ENCODE measurements around the gene EPS8L3. TPM values are rescaled to one million over a fixed set of nuclear protein-coding genes. Genes with fewer than 3 reads are reported as not detected.

Gene EPS8L3
- total RNA-seq, 1 experiment from 2014 or later, result 0.17 TPM

- TF ChIP-seq PRDM15 (CRISPR knock-in tag; IDR thresholded peaks at IDR 0.05) (no peak), PREB (CRISPR knock-in tag; IDR thresholded peaks at IDR 0.05; ENCODE audit: borderline replicate concordance) (no peak), GRHL2 (CRISPR knock-in tag; IDR thresholded peaks at IDR 0.05; ENCODE audit: insufficient replicate concordance, severe bottlenecking) (no peak), E2F4 (CRISPR knock-in tag; IDR thresholded peaks at IDR 0.05; ENCODE audit: borderline replicate concordance, low read depth) (no peak), ETV6 (CRISPR knock-in tag; IDR thresholded peaks at IDR 0.05) (no peak), NFYB (CRISPR knock-in tag; conservative IDR thresholded peaks at IDR 0.05; ENCODE audit: low read depth) (no peak)
Measured at GRCh38 chr1:109726007-109726406, 37.7 kb downstream of the EPS8L3 start (continued).

- CTCF ChIA-PET, result no interaction called here
- ATAC-seq, result no peak
- no peak overlapping the region for H3K4me3 Mint-ChIP-seq
- no peak for TF ChIP-seq ZNF263 (CRISPR knock-in tag; IDR thresholded peaks at IDR 0.05; ENCODE audit: low read depth)
- no peak for TF ChIP-seq ZBTB43 (CRISPR knock-in tag; IDR thresholded peaks at IDR 0.05)
- TF ChIP-seq GABPB1 (CRISPR knock-in tag; IDR thresholded peaks at IDR 0.05), result no peak
- TF ChIP-seq ETV6 (CRISPR knock-in tag; IDR thresholded peaks at IDR 0.05), result no peak
- TF ChIP-seq HMGA2 (CRISPR knock-in tag; IDR thresholded peaks at IDR 0.05), result no peak
- no peak for TF ChIP-seq AR (CRISPR knock-in tag; IDR thresholded peaks at IDR 0.05)
- no peak for TF ChIP-seq GTF2I (CRISPR knock-in tag; conservative IDR thresholded peaks at IDR 0.05)
- no peak for TF ChIP-seq ESRRA (CRISPR knock-in tag; IDR thresholded peaks at IDR 0.05; ENCODE audit: borderline replicate concordance)
- TF ChIP-seq PRDM15 (CRISPR knock-in tag; IDR thresholded peaks at IDR 0.05), result no peak
- no peak for TF ChIP-seq ZNF671 (CRISPR knock-in tag; IDR thresholded peaks at IDR 0.05)
- TF ChIP-seq ATF3 (CRISPR knock-in tag; conservative IDR thresholded peaks at IDR 0.05), result no peak
- no peak for TF ChIP-seq NFYB (CRISPR knock-in tag; conservative IDR thresholded peaks at IDR 0.05; ENCODE audit: low read depth)
- no peak for TF ChIP-seq ZNF532 (CRISPR knock-in tag; IDR thresholded peaks at IDR 0.05; ENCODE audit: borderline replicate concordance)
Measured at GRCh38 chr1:109725510-109725909, 38.2 kb downstream of the EPS8L3 start.

More at GRCh38 chr1:109725510-109725909, 38.2 kb downstream of the EPS8L3 start:
- H3K4me1 Mint-ChIP-seq, result peaks cover 8% of the 10 kb centered on the region
- peaks cover 32% of the 10 kb centered on the region for H3K9me3 Mint-ChIP-seq
- POLR2A ChIA-PET, result no interaction called here
- no peak overlapping the region for H3K27ac Mint-ChIP-seq
- no peak for DNase-seq (ENCODE audit: low spot score)
- peaks cover 22% of the 10 kb centered on the region for H3K27me3 Mint-ChIP-seq (ENCODE audit: low read depth)
- H3K36me3 Mint-ChIP-seq, result peaks cover 21% of the 10 kb centered on the region
